ENCODE results near the gene COL4A6. TPM values are rescaled to one million over a fixed set of nuclear protein-coding genes. Genes with fewer than 3 reads are reported as not detected.

Gene COL4A6
- total RNA-seq, 1 donor from 2014 or later = not detected

GRCh38 chrX:108171671-108172070, 266.6 kb downstream of the COL4A6 start:
- H3K36me3 Mint-ChIP-seq (ENCODE audit: low read depth) = no peaks in the 10 kb centered on the region
- H3K4me3 Mint-ChIP-seq = no peak overlapping the region
- no peaks in the 10 kb centered on the region for H3K4me1 Mint-ChIP-seq
- DNase-seq = no peak
- intact Hi-C loops (cut with micrococcal nuclease) = no loop called here
- H3K9me3 Mint-ChIP-seq = no peaks in the 10 kb centered on the region
- H3K27ac Mint-ChIP-seq = no peak overlapping the region
- no peaks in the 10 kb centered on the region for H3K27me3 Mint-ChIP-seq

GRCh38 chrX:108169768-108170167, 268.5 kb downstream of the COL4A6 start:
- Mint-ChIP-seq H3K36me3 (ENCODE audit: low read depth) (no peaks in the 10 kb centered on the region), H3K9me3 (no peaks in the 10 kb centered on the region), H3K27ac (no peak overlapping the region), H3K4me3 (no peak overlapping the region), H3K4me1 (no peaks in the 10 kb centered on the region), H3K27me3 (no peaks in the 10 kb centered on the region)
- DNase-seq = no peak
- intact Hi-C loops (cut with micrococcal nuclease) = no loop called here

GRCh38 chrX:108168961-108169740, 269.1 kb downstream of the COL4A6 start:
- no peak overlapping the region for H3K4me3 Mint-ChIP-seq
- H3K36me3 Mint-ChIP-seq (ENCODE audit: low read depth) = no peaks in the 10 kb centered on the region
- intact Hi-C loops (cut with micrococcal nuclease) = no loop called here
- no peaks in the 10 kb centered on the region for H3K4me1 Mint-ChIP-seq
- H3K9me3 Mint-ChIP-seq = no peaks in the 10 kb centered on the region
- DNase-seq = no peak
- H3K27me3 Mint-ChIP-seq = no peaks in the 10 kb centered on the region
- no peak overlapping the region for H3K27ac Mint-ChIP-seq

- intact Hi-C loops (cut with micrococcal nuclease) = no loop called here
- DNase-seq = no peak
- Mint-ChIP-seq H3K4me1 (no peaks in the 10 kb centered on the region), H3K27ac (no peak overlapping the region), H3K27me3 (no peaks in the 10 kb centered on the region), H3K36me3 (ENCODE audit: low read depth) (no peaks in the 10 kb centered on the region), H3K9me3 (no peaks in the 10 kb centered on the region), H3K4me3 (no peak overlapping the region)
Measured at GRCh38 chrX:108167211-108167872, 270.9 kb downstream of the COL4A6 start.

GRCh38 chrX:108165383-108166111, 272.7 kb downstream of the COL4A6 start:
- DNase-seq = no peak
- no peak overlapping the region for H3K27ac Mint-ChIP-seq
- H3K27me3 Mint-ChIP-seq = no peaks in the 10 kb centered on the region
- no peak overlapping the region for H3K4me3 Mint-ChIP-seq
- H3K36me3 Mint-ChIP-seq (ENCODE audit: low read depth) = no peaks in the 10 kb centered on the region
- H3K9me3 Mint-ChIP-seq = no peaks in the 10 kb centered on the region
- H3K4me1 Mint-ChIP-seq = no peaks in the 10 kb centered on the region
- intact Hi-C loops (cut with micrococcal nuclease) = no loop called here

- no peaks in the 10 kb centered on the region for H3K27me3 Mint-ChIP-seq
- H3K4me1 Mint-ChIP-seq = no peaks in the 10 kb centered on the region
- intact Hi-C loops (cut with micrococcal nuclease) = no loop called here
- no peaks in the 10 kb centered on the region for H3K9me3 Mint-ChIP-seq
- no peak overlapping the region for H3K27ac Mint-ChIP-seq
- H3K36me3 Mint-ChIP-seq (ENCODE audit: low read depth) = no peaks in the 10 kb centered on the region
- no peak for DNase-seq
- no peak overlapping the region for H3K4me3 Mint-ChIP-seq
Measured at GRCh38 chrX:108163333-108164082, 274.7 kb downstream of the COL4A6 start.

- intact Hi-C loops (cut with micrococcal nuclease) = no loop called here
- no peak for DNase-seq
- H3K9me3 Mint-ChIP-seq = no peaks in the 10 kb centered on the region
Measured at GRCh38 chrX:108162265-108162664, 276.0 kb downstream of the COL4A6 start.

GRCh38 chrX:108160309-108160708, 277.9 kb downstream of the COL4A6 start:
- intact Hi-C loops (cut with micrococcal nuclease) = no loop called here
- H3K4me3 Mint-ChIP-seq = no peak overlapping the region
- H3K9me3 Mint-ChIP-seq = no peaks in the 10 kb centered on the region
- no peaks in the 10 kb centered on the region for H3K36me3 Mint-ChIP-seq (ENCODE audit: low read depth)
- no peak overlapping the region for H3K27ac Mint-ChIP-seq
- no peaks in the 10 kb centered on the region for H3K4me1 Mint-ChIP-seq
- no peaks in the 10 kb centered on the region for H3K27me3 Mint-ChIP-seq
- no peak for DNase-seq

More at GRCh38 chrX:108162265-108162664, 276.0 kb downstream of the COL4A6 start:
- Mint-ChIP-seq H3K27me3 (no peaks in the 10 kb centered on the region), H3K36me3 (ENCODE audit: low read depth) (no peaks in the 10 kb centered on the region), H3K4me3 (no peak overlapping the region), H3K27ac (no peak overlapping the region), H3K4me1 (no peaks in the 10 kb centered on the region)

- H3K27ac Mint-ChIP-seq = no peak overlapping the region
Measured at GRCh38 chrX:108159028-108159670, 279.1 kb downstream of the COL4A6 start.

GRCh38 chrX:108157628-108158027, 280.6 kb downstream of the COL4A6 start:
- Mint-ChIP-seq H3K36me3 (ENCODE audit: low read depth) (peaks cover 8% of the 10 kb centered on the region), H3K27me3 (no peaks in the 10 kb centered on the region), H3K27ac (no peak overlapping the region), H3K9me3 (no peaks in the 10 kb centered on the region), H3K4me3 (no peak overlapping the region), H3K4me1 (no peaks in the 10 kb centered on the region)
- no peak for DNase-seq
- intact Hi-C loops (cut with micrococcal nuclease) = no loop called here

More at GRCh38 chrX:108159028-108159670, 279.1 kb downstream of the COL4A6 start:
- peaks cover 2% of the 10 kb centered on the region for H3K36me3 Mint-ChIP-seq (ENCODE audit: low read depth)
- intact Hi-C loops (cut with micrococcal nuclease) = no loop called here
- H3K4me3 Mint-ChIP-seq = no peak overlapping the region
- DNase-seq = no peak
- H3K4me1 Mint-ChIP-seq = no peaks in the 10 kb centered on the region
- H3K9me3 Mint-ChIP-seq = no peaks in the 10 kb centered on the region
- no peaks in the 10 kb centered on the region for H3K27me3 Mint-ChIP-seq

- Mint-ChIP-seq H3K4me1 (no peaks in the 10 kb centered on the region), H3K9me3 (no peaks in the 10 kb centered on the region), H3K36me3 (ENCODE audit: low read depth) (peaks cover 8% of the 10 kb centered on the region), H3K4me3 (no peak overlapping the region), H3K27ac (no peak overlapping the region), H3K27me3 (no peaks in the 10 kb centered on the region)
- intact Hi-C loops (cut with micrococcal nuclease) = no loop called here
- no peak for DNase-seq
Measured at GRCh38 chrX:108156934-108157466, 281.2 kb downstream of the COL4A6 start.

GRCh38 chrX:108156082-108156481, 282.1 kb downstream of the COL4A6 start:
- no peaks in the 10 kb centered on the region for H3K9me3 Mint-ChIP-seq
- H3K4me3 Mint-ChIP-seq = no peak overlapping the region
- intact Hi-C loops (cut with micrococcal nuclease) = no loop called here
- H3K36me3 Mint-ChIP-seq (ENCODE audit: low read depth) = peaks cover 12% of the 10 kb centered on the region
- H3K27ac Mint-ChIP-seq = no peak overlapping the region
- no peaks in the 10 kb centered on the region for H3K27me3 Mint-ChIP-seq
- H3K4me1 Mint-ChIP-seq = no peaks in the 10 kb centered on the region
- no peak for DNase-seq

- H3K27me3 Mint-ChIP-seq = no peaks in the 10 kb centered on the region
- no peaks in the 10 kb centered on the region for H3K9me3 Mint-ChIP-seq
- intact Hi-C loops (cut with micrococcal nuclease) = loop anchor here (1.0 kb wide), 1 partner anchor 55 kb away; no protein-coding TSS in a partner anchor
- DNase-seq = peak; percentile 53
- peaks cover 34% of the 10 kb centered on the region for H3K36me3 Mint-ChIP-seq (ENCODE audit: low read depth)
- peaks cover 8% of the 10 kb centered on the region for H3K4me1 Mint-ChIP-seq
- peak overlapping the region; percentile 21 for H3K27ac Mint-ChIP-seq
- H3K4me3 Mint-ChIP-seq = no peak overlapping the region
Measured at GRCh38 chrX:108148524-108148923, 289.7 kb downstream of the COL4A6 start.

All from activated CD4-positive, alpha-beta T cell treated with anti-CD3 and anti-CD28 coated beads, Interleukin-2, amount 10 ng/mL, durations not matched to agents 24 days and 14 days (primary cell).